Liver (tissue), 1 donor: ENCODE results near the gene ARSB.

Experiments used
- MAX ChIP-seq: IDR thresholded peaks from 2 replicates; pipeline ENCODE4 v1.6.1; 2016; ENCODE audit warnings: antibody characterized with exemption
- REST ChIP-seq: IDR thresholded peaks from 2 replicates; pipeline ENCODE4 v1.6.1; 2016; ENCODE audit warnings: antibody characterized with exemption, mild to moderate bottlenecking

- TF ChIP-seq REST: no peak
- no peak for TF ChIP-seq MAX
These were observed 59.8 kb downstream of the ARSB start for GRCh38 chr5:78925129-78925876.
